Measurements from ENCODE around the gene TMEM150B. TPM values are rescaled to one million over a fixed set of nuclear protein-coding genes. Genes with fewer than 3 reads are reported as not detected.
A peak's percentile ranks its signal among the peaks of the same experiment; 100 is the strongest.

Gene TMEM150B
- total and polyA plus RNA-seq, 2 experiments from 2014 or later, result 0.29 TPM; not detected in 1

DNA sequence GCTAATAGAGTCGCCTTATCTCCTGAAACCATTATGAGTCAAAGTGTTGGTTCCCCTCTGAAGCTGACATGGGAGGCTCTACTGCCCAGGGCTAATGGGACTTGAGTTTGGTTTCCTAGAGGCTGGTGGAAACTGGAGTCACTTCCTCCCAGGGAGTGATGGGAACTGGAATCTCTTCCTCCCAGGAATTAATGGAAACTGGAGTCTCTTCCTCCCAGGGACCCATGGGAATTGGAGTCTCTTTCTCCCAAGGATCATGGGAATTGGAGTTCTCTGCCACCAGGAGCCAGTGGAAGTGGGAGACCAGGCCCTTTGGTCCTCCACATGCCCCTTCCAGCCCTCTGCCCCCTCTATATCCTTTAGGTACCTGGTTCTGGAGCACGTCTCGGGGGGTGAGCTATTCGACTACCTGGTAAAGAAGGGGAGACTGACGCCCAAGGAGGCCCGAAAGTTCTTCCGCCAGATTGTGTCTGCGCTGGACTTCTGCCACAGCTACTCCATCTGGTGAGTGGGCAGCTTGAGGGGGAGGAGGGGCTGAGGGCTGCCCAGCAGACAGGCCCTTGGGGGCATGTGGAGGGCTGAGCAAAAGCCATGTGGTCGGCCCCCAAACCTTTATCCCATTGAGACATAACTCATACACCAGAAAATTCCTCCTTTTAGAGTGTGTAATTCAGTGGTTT, 35.9 kb downstream of the TMEM150B start (continued):
- TF ChIP-seq, protein P1, sequence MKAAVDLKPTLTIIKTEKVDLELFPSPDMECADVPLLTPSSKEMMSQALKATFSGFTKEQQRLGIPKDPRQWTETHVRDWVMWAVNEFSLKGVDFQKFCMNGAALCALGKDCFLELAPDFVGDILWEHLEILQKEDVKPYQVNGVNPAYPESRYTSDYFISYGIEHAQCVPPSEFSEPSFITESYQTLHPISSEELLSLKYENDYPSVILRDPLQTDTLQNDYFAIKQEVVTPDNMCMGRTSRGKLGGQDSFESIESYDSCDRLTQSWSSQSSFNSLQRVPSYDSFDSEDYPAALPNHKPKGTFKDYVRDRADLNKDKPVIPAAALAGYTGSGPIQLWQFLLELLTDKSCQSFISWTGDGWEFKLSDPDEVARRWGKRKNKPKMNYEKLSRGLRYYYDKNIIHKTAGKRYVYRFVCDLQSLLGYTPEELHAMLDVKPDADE (IDR thresholded peaks at IDR 0.05), result peak; percentile 44; the same call in 1 of the 2 replicates

DNA sequence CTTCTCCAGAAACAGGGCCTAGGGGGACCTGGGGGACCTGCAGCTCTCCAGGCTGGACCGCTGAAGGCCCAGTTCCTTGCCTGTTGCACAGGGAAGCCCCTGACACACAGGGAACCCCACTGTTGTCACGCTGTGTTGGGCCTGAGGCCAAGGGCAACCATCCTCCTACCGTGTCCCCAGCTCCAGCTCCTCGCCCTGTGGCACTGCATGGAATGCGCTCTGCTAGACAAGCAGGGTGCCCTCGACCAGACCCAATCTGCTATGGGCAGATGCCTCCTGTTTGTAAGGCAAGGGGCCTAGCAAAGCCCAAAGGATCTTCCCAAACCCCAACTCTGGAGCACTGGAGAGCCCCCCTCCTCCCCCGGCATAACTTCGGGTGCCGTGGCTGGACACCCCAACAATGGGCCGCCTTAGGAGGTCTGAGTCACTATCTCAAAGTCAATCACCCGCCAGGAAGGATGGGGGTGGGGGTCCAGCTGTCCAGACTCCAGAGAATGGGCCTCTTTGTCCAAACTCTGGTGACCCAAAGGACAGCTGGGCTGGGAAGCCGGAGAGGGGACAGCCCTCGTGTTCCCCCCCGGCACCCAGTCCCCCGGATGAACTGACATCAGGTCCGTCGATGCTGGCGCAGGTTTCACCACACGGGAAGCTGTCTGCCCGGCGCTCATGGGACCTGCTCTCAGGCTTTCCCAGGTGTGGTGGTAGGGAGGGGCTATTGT, 37.6 kb downstream of the TMEM150B start:
- Histone ChIP-seq H3K27me3 (ENCODE audit: insufficient read depth) (no peaks in the 10 kb centered on the region), H3K27ac (ENCODE audit: low read depth) (no peak overlapping the region), H2AFZ (no peak overlapping the region), H3K4me2 (no peak overlapping the region), H3K9me2 (ENCODE audit: insufficient read depth) (no peaks in the 10 kb centered on the region), H3K79me2 (replicated peaks; ENCODE audit: insufficient read depth) (0 out of 2 replicates have a peak, but pooled peaks cover 7% of the 10 kb centered on the region), H3K4me3 (no peak overlapping the region), H3F3A (replicated peaks; ENCODE audit: low read depth) (0 out of 2 replicates have a peak, but pooled peaks cover 11% of the 10 kb centered on the region), H3K36me3 (ENCODE audit: insufficient read depth) (peaks cover 22% of the 10 kb centered on the region; the same call in 1 of the 2 replicates), H4K20me1 (replicated peaks; ENCODE audit: insufficient read depth) (0 out of 2 replicates have a peak, but pooled peaks cover 4% of the 10 kb centered on the region), H3K4me1 (ENCODE audit: insufficient read depth) (peaks cover 3% of the 10 kb centered on the region)
- Mint-ChIP-seq H3K36me3 (ENCODE audit: low read depth) (peaks cover 46% of the 10 kb centered on the region), H3K27me3 (ENCODE audit: insufficient read depth, low read depth, poor library complexity) (peaks cover 14% of the 10 kb centered on the region), H3K4me1 (peaks cover 15% of the 10 kb centered on the region), H3K9me3 (no peaks in the 10 kb centered on the region), H3K4me3 (no peak overlapping the region), H3K27ac (no peak overlapping the region)
- ATAC-seq, result no peak
- no peak for DNase-seq (ENCODE audit: low spot score)
- TF ChIP-seq POLR2AphosphoS5 (IDR thresholded peaks at IDR 0.05; ENCODE audit: low read depth), result no peak
- TF ChIP-seq, protein P2, sequence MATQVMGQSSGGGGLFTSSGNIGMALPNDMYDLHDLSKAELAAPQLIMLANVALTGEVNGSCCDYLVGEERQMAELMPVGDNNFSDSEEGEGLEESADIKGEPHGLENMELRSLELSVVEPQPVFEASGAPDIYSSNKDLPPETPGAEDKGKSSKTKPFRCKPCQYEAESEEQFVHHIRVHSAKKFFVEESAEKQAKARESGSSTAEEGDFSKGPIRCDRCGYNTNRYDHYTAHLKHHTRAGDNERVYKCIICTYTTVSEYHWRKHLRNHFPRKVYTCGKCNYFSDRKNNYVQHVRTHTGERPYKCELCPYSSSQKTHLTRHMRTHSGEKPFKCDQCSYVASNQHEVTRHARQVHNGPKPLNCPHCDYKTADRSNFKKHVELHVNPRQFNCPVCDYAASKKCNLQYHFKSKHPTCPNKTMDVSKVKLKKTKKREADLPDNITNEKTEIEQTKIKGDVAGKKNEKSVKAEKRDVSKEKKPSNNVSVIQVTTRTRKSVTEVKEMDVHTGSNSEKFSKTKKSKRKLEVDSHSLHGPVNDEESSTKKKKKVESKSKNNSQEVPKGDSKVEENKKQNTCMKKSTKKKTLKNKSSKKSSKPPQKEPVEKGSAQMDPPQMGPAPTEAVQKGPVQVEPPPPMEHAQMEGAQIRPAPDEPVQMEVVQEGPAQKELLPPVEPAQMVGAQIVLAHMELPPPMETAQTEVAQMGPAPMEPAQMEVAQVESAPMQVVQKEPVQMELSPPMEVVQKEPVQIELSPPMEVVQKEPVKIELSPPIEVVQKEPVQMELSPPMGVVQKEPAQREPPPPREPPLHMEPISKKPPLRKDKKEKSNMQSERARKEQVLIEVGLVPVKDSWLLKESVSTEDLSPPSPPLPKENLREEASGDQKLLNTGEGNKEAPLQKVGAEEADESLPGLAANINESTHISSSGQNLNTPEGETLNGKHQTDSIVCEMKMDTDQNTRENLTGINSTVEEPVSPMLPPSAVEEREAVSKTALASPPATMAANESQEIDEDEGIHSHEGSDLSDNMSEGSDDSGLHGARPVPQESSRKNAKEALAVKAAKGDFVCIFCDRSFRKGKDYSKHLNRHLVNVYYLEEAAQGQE (IDR thresholded peaks at IDR 0.05; ENCODE audit: unreplicated experiment), result no peak
- TF ChIP-seq, protein P3, sequence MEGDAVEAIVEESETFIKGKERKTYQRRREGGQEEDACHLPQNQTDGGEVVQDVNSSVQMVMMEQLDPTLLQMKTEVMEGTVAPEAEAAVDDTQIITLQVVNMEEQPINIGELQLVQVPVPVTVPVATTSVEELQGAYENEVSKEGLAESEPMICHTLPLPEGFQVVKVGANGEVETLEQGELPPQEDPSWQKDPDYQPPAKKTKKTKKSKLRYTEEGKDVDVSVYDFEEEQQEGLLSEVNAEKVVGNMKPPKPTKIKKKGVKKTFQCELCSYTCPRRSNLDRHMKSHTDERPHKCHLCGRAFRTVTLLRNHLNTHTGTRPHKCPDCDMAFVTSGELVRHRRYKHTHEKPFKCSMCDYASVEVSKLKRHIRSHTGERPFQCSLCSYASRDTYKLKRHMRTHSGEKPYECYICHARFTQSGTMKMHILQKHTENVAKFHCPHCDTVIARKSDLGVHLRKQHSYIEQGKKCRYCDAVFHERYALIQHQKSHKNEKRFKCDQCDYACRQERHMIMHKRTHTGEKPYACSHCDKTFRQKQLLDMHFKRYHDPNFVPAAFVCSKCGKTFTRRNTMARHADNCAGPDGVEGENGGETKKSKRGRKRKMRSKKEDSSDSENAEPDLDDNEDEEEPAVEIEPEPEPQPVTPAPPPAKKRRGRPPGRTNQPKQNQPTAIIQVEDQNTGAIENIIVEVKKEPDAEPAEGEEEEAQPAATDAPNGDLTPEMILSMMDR (conservative IDR thresholded peaks at IDR 0.05; ENCODE audit: low read depth in 2 of 2), result no peak
- TF ChIP-seq EZH2phosphoT487 (IDR thresholded peaks at IDR 0.05; ENCODE audit: unreplicated experiment), result no peak
- TF ChIP-seq ZNF114 (CRISPR knock-in tag; IDR thresholded peaks at IDR 0.05), result no peak
- no peak for TF ChIP-seq ZNF331 (CRISPR knock-in tag; IDR thresholded peaks at IDR 0.05; ENCODE audit: low read depth)
- TF ChIP-seq NANOG (IDR thresholded peaks at IDR 0.05; ENCODE audit: borderline replicate concordance), result no peak
- TF ChIP-seq, protein P4, sequence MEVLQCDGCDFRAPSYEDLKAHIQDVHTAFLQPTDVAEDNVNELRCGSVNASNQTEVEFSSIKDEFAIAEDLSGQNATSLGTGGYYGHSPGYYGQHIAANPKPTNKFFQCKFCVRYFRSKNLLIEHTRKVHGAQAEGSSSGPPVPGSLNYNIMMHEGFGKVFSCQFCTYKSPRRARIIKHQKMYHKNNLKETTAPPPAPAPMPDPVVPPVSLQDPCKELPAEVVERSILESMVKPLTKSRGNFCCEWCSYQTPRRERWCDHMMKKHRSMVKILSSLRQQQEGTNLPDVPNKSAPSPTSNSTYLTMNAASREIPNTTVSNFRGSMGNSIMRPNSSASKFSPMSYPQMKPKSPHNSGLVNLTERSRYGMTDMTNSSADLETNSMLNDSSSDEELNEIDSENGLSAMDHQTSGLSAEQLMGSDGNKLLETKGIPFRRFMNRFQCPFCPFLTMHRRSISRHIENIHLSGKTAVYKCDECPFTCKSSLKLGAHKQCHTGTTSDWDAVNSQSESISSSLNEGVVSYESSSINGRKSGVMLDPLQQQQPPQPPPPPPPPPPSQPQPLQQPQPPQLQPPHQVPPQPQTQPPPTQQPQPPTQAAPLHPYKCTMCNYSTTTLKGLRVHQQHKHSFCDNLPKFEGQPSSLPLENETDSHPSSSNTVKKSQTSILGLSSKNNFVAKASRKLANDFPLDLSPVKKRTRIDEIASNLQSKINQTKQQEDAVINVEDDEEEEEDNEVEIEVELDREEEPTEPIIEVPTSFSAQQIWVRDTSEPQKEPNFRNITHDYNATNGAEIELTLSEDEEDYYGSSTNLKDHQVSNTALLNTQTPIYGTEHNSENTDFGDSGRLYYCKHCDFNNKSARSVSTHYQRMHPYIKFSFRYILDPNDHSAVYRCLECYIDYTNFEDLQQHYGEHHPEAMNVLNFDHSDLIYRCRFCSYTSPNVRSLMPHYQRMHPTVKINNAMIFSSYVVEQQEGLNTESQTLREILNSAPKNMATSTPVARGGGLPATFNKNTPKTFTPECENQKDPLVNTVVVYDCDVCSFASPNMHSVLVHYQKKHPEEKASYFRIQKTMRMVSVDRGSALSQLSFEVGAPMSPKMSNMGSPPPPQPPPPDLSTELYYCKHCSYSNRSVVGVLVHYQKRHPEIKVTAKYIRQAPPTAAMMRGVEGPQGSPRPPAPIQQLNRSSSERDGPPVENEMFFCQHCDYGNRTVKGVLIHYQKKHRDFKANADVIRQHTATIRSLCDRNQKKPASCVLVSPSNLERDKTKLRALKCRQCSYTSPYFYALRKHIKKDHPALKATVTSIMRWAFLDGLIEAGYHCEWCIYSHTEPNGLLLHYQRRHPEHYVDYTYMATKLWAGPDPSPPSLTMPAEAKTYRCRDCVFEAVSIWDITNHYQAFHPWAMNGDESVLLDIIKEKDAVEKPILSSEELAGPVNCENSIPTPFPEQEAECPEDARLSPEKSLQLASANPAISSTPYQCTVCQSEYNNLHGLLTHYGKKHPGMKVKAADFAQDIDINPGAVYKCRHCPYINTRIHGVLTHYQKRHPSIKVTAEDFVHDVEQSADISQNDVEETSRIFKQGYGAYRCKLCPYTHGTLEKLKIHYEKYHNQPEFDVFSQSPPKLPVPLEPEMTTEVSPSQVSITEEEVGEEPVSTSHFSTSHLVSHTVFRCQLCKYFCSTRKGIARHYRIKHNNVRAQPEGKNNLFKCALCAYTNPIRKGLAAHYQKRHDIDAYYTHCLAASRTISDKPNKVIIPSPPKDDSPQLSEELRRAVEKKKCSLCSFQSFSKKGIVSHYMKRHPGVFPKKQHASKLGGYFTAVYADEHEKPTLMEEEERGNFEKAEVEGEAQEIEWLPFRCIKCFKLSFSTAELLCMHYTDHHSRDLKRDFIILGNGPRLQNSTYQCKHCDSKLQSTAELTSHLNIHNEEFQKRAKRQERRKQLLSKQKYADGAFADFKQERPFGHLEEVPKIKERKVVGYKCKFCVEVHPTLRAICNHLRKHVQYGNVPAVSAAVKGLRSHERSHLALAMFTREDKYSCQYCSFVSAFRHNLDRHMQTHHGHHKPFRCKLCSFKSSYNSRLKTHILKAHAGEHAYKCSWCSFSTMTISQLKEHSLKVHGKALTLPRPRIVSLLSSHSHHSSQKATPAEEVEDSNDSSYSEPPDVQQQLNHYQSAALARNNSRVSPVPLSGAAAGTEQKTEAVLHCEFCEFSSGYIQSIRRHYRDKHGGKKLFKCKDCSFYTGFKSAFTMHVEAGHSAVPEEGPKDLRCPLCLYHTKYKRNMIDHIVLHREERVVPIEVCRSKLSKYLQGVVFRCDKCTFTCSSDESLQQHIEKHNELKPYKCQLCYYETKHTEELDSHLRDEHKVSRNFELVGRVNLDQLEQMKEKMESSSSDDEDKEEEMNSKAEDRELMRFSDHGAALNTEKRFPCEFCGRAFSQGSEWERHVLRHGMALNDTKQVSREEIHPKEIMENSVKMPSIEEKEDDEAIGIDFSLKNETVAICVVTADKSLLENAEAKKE (CRISPR knock-in tag; IDR thresholded peaks at IDR 0.05), result no peak
- TF ChIP-seq CREB1 (CRISPR knock-in tag; IDR thresholded peaks at IDR 0.05; ENCODE audit: low read depth), result no peak
- TF ChIP-seq STAT1 (IDR thresholded peaks at IDR 0.05; ENCODE audit: unreplicated experiment), result no peak

Measured in GM23338 (cell line).